Measurements from ENCODE around the gene SPON1.

GRCh38 chr11:14041565-14041964 is 79.0 kb downstream of the SPON1 start:
- TF ChIP-seq EZH2 (IDR thresholded peaks at IDR 0.05; ENCODE audit: insufficient read depth, poor library complexity, severe bottlenecking) (no peak), EZH2phosphoT487 (IDR thresholded peaks at IDR 0.05; ENCODE audit: insufficient read depth, low read depth) (no peak)

Measured in GM23248 (cell line).